ENCODE results near the gene PAK1. TPM values are rescaled to one million over a fixed set of nuclear protein-coding genes. Genes with fewer than 3 reads are reported as not detected.

Gene PAK1
- total and polyA plus RNA-seq, 2 of the 8 experiments (the other 6 are each of a cell fraction or from before 2014, with no cell fraction given), result 87.7 to 151 TPM

- FAIRE-seq, result no peak
Measured at GRCh38 chr11:77505956-77506355, 32.1 kb upstream of the PAK1 start.

More at GRCh38 chr11:77505956-77506355, 32.1 kb upstream of the PAK1 start:
- no peaks in the 10 kb centered on the region for H3K36me3 ChIP-seq (ENCODE audit: control insufficient read depth in 2 of 4, insufficient read depth in 4 of 4, low read length in 3 of 4)
- no peak overlapping the region for H2BK5ac ChIP-seq (ENCODE audit: low read depth, low read length)
- CTCF ChIA-PET (ENCODE audit: partially characterized antibody), result interaction anchor here (0.6 to 1.7 kb wide), 5 partner anchors 9 to 483 kb away, joined by 3 to 4 read pairs (median 3); no protein-coding TSS in a partner anchor
- no peaks in the 10 kb centered on the region for H3K79me1 ChIP-seq (ENCODE audit: low read depth, low read length)
- peaks cover 0 to 3% (median 0%) of the 10 kb centered on the region in 4 experiments; a peak in 2 of 7 replicates for H3K4me1 ChIP-seq (replicated peaks in 1 of 4; ENCODE audit: control insufficient read depth in 3 of 4, insufficient read depth in 4 of 4, low read length in 3 of 4)
- H3K27ac ChIP-seq (ENCODE audit: low read depth, low read length), result no peak overlapping the region
- no peak overlapping the region for H2BK120ac ChIP-seq (replicated peaks; ENCODE audit: low read depth, low read length)
- no peak overlapping the region for H3K18ac ChIP-seq (ENCODE audit: extremely low read depth, low read length)
- no peak overlapping the region for H4K8ac ChIP-seq (ENCODE audit: extremely low read depth, insufficient read depth, low read length)
- no peak overlapping the region for H2BK20ac ChIP-seq (ENCODE audit: low read length)
- no peak overlapping the region for H2AFZ ChIP-seq (ENCODE audit: low read length)
- no peak for TF ChIP-seq SRF (IDR thresholded peaks at IDR 0.05; ENCODE audit: low read depth, low read length)
- no peak for TF ChIP-seq POLR2AphosphoS5 (IDR thresholded peaks at IDR 0.05; ENCODE audit: low read depth, low read length)
- TF ChIP-seq CEBPB (IDR thresholded peaks at IDR 0.05; ENCODE audit: low read depth, low read length), result no peak
- TF ChIP-seq CBX5 (IDR thresholded peaks at IDR 0.05; ENCODE audit: low read depth, low read length), result no peak
- H2BK12ac ChIP-seq (ENCODE audit: low read depth, low read length), result no peak overlapping the region
- no peak overlapping the region for H3K56ac ChIP-seq (replicated peaks; ENCODE audit: insufficient read length, low read depth, low read length)
- no peaks in the 10 kb centered on the region for H3K79me2 ChIP-seq (ENCODE audit: control insufficient read depth in 1 of 2, insufficient read depth in 2 of 2, low read length in 2 of 2)
- no peak overlapping the region for H4K91ac ChIP-seq (replicated peaks; ENCODE audit: insufficient read length, low read length)
- peaks cover 2% of the 10 kb centered on the region; the same call in 1 of the 2 replicates for H3K23me2 ChIP-seq (ENCODE audit: low read depth, low read length)
- POLR2A ChIA-PET (ENCODE audit: partially characterized antibody), result interaction anchor here (0.6 kb wide), 1 partner anchor 11 kb away, joined by 3 read pairs; no protein-coding TSS in a partner anchor
- DNase-seq (ENCODE audit: low read depth in 1 of 2, low spot score in 2 of 2), result no peak
- no peak overlapping the region for H3K4me2 ChIP-seq (ENCODE audit: insufficient read depth in 1 of 2, low read depth in 2 of 2, low read length in 2 of 2)
- no peak overlapping the region for H3K23ac ChIP-seq (ENCODE audit: insufficient read length)
- H4K5ac ChIP-seq (ENCODE audit: insufficient read length, low read depth, low read length), result no peak overlapping the region
- no peak overlapping the region for H2AK5ac ChIP-seq (ENCODE audit: low read depth, low read length)
- no peaks in the 10 kb centered on the region for H3K9me3 ChIP-seq (ENCODE audit: insufficient read depth in 2 of 2, low read depth in 1 of 2, low read length in 1 of 2)
- H4K20me1 ChIP-seq (replicated peaks in 1 of 2; ENCODE audit: control insufficient read depth in 1 of 2, insufficient read depth in 2 of 2, low read length in 2 of 2), result no peaks in the 10 kb centered on the region
- no peak overlapping the region for H2BK15ac ChIP-seq (ENCODE audit: low read length)
- WGBS, 2 experiments (ENCODE audit: extremely low coverage in 1 of 2, insufficient coverage in 1 of 2, insufficient read length in 1 of 2, insufficient replicate concordance in 2 of 2, low coverage in 1 of 2, low lambda C conversion rate in 2 of 2, missing lambda C conversion rate in 1 of 2), result 87% methylated on average over 3 of the region's 3 CpGs; no CpG with 5 or more reads in 1 of the 2 experiments
- H3K4ac ChIP-seq (replicated peaks; ENCODE audit: insufficient read length, low read depth, low read length), result no peak overlapping the region
- H3K27me3 ChIP-seq (replicated peaks in 1 of 4; ENCODE audit: control insufficient read depth in 3 of 4, extremely low read depth in 1 of 4, insufficient read depth in 3 of 4, low read length in 3 of 4), result no peaks in the 10 kb centered on the region
- H3K14ac ChIP-seq (ENCODE audit: insufficient read length), result no peak overlapping the region
- no peak overlapping the region for H3K4me3 ChIP-seq (ENCODE audit: extremely low read depth in 1 of 4, insufficient read depth in 2 of 4, low read depth in 3 of 4, low read length in 4 of 4)
- no peak overlapping the region for H3K9ac ChIP-seq (replicated peaks in 1 of 4; ENCODE audit: extremely low read depth in 1 of 4, low read depth in 3 of 4, low read length in 3 of 4)
